ENCODE measurements around the gene ERP29. TPM values are rescaled to one million over a fixed set of nuclear protein-coding genes. Genes with fewer than 3 reads are reported as not detected.

Gene ERP29
- total RNA-seq, 3 donors from 2014 or later (not counting 1 experiment from before 2014, with no cell fraction given): 51.6 to 74.9 (median 57.8) TPM

GRCh38 chr12:112061137-112061536, 47.9 kb downstream of the ERP29 start:
- Mint-ChIP-seq H3K36me3 (peaks cover 6% of the 10 kb centered on the region), H3K4me1 (no peaks in the 10 kb centered on the region), H3K27ac (no peak overlapping the region), H3K27me3 (ENCODE audit: low read depth in 2 of 2) (no peaks in the 10 kb centered on the region), H3K9me3 (no peaks in the 10 kb centered on the region), H3K4me3 (no peak overlapping the region)
- TF ChIP-seq, protein P1, sequence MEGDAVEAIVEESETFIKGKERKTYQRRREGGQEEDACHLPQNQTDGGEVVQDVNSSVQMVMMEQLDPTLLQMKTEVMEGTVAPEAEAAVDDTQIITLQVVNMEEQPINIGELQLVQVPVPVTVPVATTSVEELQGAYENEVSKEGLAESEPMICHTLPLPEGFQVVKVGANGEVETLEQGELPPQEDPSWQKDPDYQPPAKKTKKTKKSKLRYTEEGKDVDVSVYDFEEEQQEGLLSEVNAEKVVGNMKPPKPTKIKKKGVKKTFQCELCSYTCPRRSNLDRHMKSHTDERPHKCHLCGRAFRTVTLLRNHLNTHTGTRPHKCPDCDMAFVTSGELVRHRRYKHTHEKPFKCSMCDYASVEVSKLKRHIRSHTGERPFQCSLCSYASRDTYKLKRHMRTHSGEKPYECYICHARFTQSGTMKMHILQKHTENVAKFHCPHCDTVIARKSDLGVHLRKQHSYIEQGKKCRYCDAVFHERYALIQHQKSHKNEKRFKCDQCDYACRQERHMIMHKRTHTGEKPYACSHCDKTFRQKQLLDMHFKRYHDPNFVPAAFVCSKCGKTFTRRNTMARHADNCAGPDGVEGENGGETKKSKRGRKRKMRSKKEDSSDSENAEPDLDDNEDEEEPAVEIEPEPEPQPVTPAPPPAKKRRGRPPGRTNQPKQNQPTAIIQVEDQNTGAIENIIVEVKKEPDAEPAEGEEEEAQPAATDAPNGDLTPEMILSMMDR (IDR thresholded peaks at IDR 0.05): no peak
- Histone ChIP-seq H3K27ac (ENCODE audit: low read length) (no peak overlapping the region), H3K36me3 (ENCODE audit: control insufficient read depth, insufficient read depth, low read length) (peaks cover 46% of the 10 kb centered on the region), H3K4me3 (ENCODE audit: low read length) (no peak overlapping the region), H3K27me3 (ENCODE audit: control insufficient read depth, insufficient read depth, low read length) (no peaks in the 10 kb centered on the region), H3K4me1 (ENCODE audit: control insufficient read depth, insufficient read depth, low read length) (no peaks in the 10 kb centered on the region), H3K9me3 (ENCODE audit: control insufficient read depth, insufficient read depth, low read length) (no peaks in the 10 kb centered on the region)
- ATAC-seq (no peak), DNase-seq (no peak)
- intact Hi-C loops (cut with micrococcal nuclease): no loop called here
- 97% methylated on average over 2 of the region's 2 CpGs for WGBS (ENCODE audit: insufficient coverage)

GRCh38 chr12:112063273-112063672, 50.0 kb downstream of the ERP29 start:
- Histone ChIP-seq H3K4me3 (ENCODE audit: low read length) (no peak overlapping the region), H3K36me3 (ENCODE audit: control insufficient read depth, insufficient read depth, low read length) (peaks cover 56% of the 10 kb centered on the region), H3K27ac (ENCODE audit: low read length) (no peak overlapping the region), H3K4me1 (ENCODE audit: control insufficient read depth, insufficient read depth, low read length) (no peaks in the 10 kb centered on the region), H3K27me3 (ENCODE audit: control insufficient read depth, insufficient read depth, low read length) (no peaks in the 10 kb centered on the region), H3K9me3 (ENCODE audit: control insufficient read depth, insufficient read depth, low read length) (no peaks in the 10 kb centered on the region)
- ATAC-seq (no peak), DNase-seq (no peak)
- Mint-ChIP-seq H3K4me3 (no peak overlapping the region), H3K36me3 (peaks cover 6% of the 10 kb centered on the region), H3K9me3 (no peaks in the 10 kb centered on the region), H3K27me3 (ENCODE audit: low read depth in 2 of 2) (no peaks in the 10 kb centered on the region), H3K4me1 (no peaks in the 10 kb centered on the region), H3K27ac (no peak overlapping the region)
- WGBS (ENCODE audit: insufficient coverage): no CpG with 5 or more reads among the region's 2 CpGs
- TF ChIP-seq, protein P1 (IDR thresholded peaks at IDR 0.05): no peak
- intact Hi-C loops (cut with micrococcal nuclease): no loop called here

DNA sequence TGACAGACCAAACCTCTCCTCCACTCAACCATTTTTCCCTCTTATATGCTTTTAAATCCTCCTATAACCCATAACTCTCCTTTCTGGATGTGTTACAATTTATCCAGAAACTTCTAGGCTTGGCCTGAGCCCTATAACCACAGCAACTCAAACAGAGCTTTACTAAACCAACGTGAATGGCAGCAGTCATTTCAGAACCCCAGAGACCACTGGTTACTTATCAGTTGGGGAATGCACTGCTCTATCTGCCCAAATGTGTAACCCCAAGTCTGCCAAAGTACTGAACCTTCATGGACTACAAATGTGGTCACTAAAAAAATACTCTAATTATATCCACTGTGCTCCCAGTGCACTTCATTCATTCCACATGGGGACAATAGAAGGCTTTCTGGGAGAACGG, 53.3 kb downstream of the ERP29 start:
- intact Hi-C loops (cut with micrococcal nuclease): no loop called here
- no peak for ATAC-seq

More for the DNA sequence above, 53.3 kb downstream of the ERP29 start:
- Histone ChIP-seq H3K4me1 (ENCODE audit: control insufficient read depth, insufficient read depth, low read length) (no peaks in the 10 kb centered on the region), H3K4me3 (ENCODE audit: low read length) (no peak overlapping the region), H3K36me3 (ENCODE audit: control insufficient read depth, insufficient read depth, low read length) (peaks cover 63% of the 10 kb centered on the region), H3K27ac (ENCODE audit: low read length) (no peak overlapping the region), H3K27me3 (ENCODE audit: control insufficient read depth, insufficient read depth, low read length) (no peaks in the 10 kb centered on the region), H3K9me3 (ENCODE audit: control insufficient read depth, insufficient read depth, low read length) (no peaks in the 10 kb centered on the region)
- H3K27ac Mint-ChIP-seq: peak overlapping the region in 1 of 2 donors; percentile 2
- 87% methylated on average over 2 of the region's 2 CpGs for WGBS (ENCODE audit: insufficient coverage)
- H3K4me1 Mint-ChIP-seq: no peaks in the 10 kb centered on the region
- H3K9me3 Mint-ChIP-seq: no peaks in the 10 kb centered on the region
- no peaks in the 10 kb centered on the region for H3K36me3 Mint-ChIP-seq
- H3K4me3 Mint-ChIP-seq: no peak overlapping the region
- TF ChIP-seq, protein P1 (IDR thresholded peaks at IDR 0.05): no peak
- DNase-seq: no peak
- no peaks in the 10 kb centered on the region for H3K27me3 Mint-ChIP-seq (ENCODE audit: low read depth in 2 of 2)

Other genes starting within 250 kb of the ERP29 start
- 1 to 10 TPM; 2.6 to 8.2 (median 3.8) TPM for gene ALDH2, start 246.5 kb upstream of the ERP29 start, total RNA-seq
- gene MAPKAPK5, start 171.2 kb upstream of the ERP29 start, total RNA-seq: 10 to 100 TPM; 54.8 to 64.9 (median 63.5) TPM
- 10 to 100 TPM in 2 of 3 donors, 1 to 10 TPM in 1; 6.5 to 10.2 (median 10.1) TPM for gene TMEM116, start 261 bp upstream of the ERP29 start, total RNA-seq
- gene NAA25, start 95.4 kb downstream of the ERP29 start, total RNA-seq: 10 to 100 TPM; 25.8 to 34.4 (median 30.7) TPM
- gene TRAFD1, start 112.1 kb downstream of the ERP29 start, total RNA-seq: 10 to 100 TPM; 35.8 to 45.3 (median 45.2) TPM

All from natural killer cell (primary cell).